Measurements from ENCODE around the gene GPX2.

The GPX2 gene

GRCh38 chr14:64940336-64940910 lies 2.1 kb downstream of the GPX2 start:
- DNase-seq (ENCODE audit: low read depth in 4 of 4, low spot score in 1 of 4), result no peak

- DNase-seq (ENCODE audit: low read depth in 4 of 4, low spot score in 1 of 4), result no peak
Observed at GRCh38 chr14:64939817-64940190, 2.7 kb downstream of the GPX2 start.

DNA sequence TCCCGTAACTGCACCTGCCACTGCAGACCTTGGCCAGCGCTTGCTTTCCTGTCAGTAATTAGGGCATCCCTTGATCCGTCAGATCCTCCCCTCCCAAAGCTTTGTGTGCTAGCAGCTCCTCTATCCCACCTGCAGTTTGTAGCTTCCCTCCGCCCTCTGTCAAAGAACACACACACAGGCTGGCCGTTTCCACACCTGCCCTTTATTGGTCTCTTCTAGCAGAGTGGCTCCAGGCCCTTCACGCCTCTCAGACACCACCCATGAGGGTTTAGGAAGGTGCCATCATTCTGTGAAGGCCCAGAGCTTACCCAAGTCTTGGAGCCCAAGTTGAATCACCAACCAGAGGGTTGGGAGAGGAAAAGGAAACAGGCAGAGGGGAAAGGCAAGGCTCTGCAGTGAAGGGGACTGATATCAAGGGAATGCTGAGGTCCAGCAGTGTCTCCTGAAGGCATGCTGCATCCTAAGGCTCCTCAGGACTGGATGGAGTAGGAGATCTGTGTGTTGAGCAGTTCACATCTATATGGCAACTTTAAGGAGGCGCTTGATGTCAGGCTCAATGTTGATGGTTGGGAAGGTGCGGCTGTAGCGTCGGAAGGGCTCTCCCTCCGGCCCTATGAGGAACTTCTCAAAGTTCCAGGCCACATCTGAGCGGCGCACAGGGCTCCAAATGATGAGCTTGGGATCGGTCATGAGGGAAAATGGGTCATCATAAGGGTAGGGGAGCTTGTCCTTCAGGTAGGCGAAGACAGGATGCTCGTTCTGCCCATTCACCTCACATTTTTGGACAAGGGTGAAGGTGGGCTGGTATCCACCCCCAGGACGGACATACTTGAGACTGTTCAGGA lies 3.4 kb downstream of the GPX2 start:
- no peak for DNase-seq (ENCODE audit: low read depth in 4 of 4, low spot score in 1 of 4)

- DNase-seq (ENCODE audit: low read depth in 4 of 4, low spot score in 1 of 4), result no peak
Observed at GRCh38 chr14:64937821-64938193, 4.7 kb downstream of the GPX2 start.

DNA sequence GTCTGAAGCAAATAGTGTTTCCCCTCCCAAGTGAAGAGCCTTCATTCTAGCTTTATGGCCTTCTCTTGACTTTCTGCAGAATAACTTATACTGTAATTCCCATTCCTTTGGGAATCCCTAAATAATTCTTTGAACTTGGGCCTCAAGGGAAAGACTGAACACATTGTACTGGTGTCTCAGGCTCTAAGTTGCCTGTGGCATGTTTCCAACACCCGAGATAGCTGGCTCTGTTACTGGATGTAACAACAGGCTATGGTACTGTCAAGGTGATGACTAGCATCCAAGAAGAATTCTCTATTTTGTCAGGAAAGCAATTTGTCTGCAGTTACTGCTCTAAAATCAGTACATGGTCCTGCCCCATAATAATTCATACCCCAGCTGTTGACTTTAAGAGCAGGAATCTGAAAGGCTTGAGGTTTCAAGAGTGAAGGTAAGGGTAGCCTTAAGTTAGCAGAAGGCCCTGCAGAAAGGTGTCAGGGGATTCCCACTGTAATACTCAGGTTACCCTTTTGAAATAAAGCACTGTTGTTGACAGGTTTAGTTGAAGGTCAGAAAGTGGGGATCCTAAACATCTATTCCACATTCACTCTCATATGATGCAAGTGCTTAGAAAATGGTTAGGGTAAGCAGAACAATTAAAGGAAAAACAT lies 5.2 kb downstream of the GPX2 start:
- DNase-seq (ENCODE audit: low read depth in 4 of 4, low spot score in 1 of 4), result no peak

DNA sequence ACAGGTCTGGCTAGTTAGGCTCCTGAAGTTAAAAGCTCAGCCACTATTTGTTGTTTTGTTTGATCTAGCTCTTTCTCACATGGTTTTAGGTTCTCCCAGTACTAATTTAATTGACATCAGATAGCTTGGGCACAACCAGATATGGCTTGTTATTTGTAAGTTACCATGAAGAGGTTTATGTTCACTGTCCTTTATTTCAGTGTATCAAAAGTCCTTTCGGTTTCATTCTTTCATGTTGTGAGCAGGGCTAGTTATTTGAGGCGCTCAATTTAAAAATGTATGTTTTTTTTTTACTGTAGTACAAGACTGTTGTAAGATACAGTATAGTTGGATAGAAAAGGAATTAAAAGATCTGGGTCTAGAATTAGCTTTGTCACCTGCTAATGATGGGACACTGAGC lies 7.0 kb downstream of the GPX2 start:
- no peak for DNase-seq (ENCODE audit: low read depth in 4 of 4, low spot score in 1 of 4)

DNA sequence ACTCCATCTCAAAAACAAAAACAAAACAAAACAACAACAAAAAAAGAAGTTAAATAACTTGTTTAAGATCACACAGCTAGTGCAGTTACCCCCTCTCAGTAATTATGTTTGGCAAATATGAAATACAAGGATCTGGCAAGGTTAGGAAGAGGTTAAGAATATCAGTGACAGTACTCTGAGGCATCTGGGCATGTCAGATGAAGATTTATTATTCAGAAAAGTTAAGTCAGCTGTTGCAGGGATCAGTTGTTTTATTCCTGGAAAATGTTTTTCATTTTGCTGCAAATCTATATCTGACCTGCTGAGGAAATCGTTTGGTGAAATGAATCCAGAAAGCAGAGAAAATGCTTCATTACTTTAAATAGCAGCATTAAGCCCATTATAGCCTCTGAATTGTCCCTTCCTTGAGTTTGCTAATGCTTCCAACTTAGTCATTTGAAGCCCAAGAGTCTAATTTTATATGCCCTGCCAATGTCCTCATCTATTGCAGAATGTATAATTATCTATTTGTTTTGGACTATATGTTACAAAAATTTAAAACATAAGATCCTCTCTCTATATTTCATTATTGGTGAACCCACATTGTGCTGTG lies 8.1 kb downstream of the GPX2 start:
- no peak for DNase-seq (ENCODE audit: low read depth in 4 of 4, low spot score in 1 of 4)

DNA sequence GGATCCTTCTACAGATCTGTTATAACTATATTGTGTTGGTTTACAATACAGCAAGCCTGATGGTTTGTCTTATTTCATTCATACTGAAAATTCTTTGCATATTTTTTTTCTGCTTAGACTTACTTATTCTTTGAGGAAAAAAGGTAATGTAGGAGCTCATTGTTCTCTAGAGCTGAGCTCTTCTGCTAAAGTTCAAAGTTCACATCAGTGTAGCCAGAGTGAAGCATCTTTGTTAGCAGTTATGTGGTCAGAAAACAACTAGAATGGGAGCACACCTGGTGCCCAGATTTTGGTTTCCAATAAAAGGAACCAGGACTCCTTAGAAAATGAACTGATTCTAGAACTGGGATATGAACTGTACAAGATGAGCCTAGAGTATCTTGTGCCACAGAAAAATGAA lies 10.3 kb downstream of the GPX2 start:
- DNase-seq (ENCODE audit: low read depth in 4 of 4, low spot score in 1 of 4), result no peak

- no peak for DNase-seq (ENCODE audit: low read depth in 4 of 4, low spot score in 1 of 4)
Observed at GRCh38 chr14:64931123-64931522, 11.4 kb downstream of the GPX2 start.

DNA sequence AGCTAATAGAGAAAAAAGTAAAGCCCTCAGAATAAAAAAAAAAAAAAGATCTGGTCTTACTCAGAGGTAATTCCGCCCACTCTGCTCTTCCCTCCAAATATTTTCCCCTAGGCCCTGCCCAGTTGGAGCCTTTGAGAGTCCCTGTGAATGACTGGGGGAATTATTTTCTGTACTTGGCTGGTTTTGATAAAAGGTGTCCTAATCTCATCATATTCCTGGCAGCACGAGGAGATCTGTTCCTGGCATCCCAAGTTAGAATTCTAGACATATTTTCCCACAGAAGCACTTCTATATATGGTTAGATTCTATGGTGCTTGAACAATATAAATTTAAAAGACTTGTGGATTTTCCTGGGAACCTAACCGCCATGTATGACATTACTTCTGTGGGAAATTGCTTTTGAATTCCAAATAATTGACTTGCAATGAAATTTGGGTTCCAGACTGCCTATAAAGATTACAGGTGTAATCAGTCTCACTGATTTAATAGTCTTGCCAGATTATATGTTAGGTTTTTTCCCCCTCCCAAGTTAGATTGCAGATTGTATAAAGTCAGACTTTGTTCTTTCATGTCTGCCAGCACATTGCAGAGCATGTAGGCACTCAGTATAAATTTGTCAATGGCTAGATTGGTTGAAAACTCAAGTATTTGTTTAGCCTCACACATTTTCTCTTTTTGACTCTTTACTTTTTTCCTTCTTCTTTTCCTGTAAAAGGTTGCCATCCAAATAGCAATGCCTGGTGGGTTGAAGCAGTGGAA lies 12.3 kb downstream of the GPX2 start:
- no peak for DNase-seq (ENCODE audit: low read depth in 4 of 4, low spot score in 1 of 4)

- DNase-seq (ENCODE audit: low read depth in 4 of 4, low spot score in 1 of 4), result no peak
Observed at GRCh38 chr14:64929014-64929359, 13.6 kb downstream of the GPX2 start.

- DNase-seq (ENCODE audit: low read depth in 4 of 4, low spot score in 1 of 4), result no peak
Observed at GRCh38 chr14:64928239-64929013, 14.1 kb downstream of the GPX2 start.

- DNase-seq (ENCODE audit: low read depth in 4 of 4, low spot score in 1 of 4), result no peak
Observed at GRCh38 chr14:64927031-64927430, 15.5 kb downstream of the GPX2 start.

DNA sequence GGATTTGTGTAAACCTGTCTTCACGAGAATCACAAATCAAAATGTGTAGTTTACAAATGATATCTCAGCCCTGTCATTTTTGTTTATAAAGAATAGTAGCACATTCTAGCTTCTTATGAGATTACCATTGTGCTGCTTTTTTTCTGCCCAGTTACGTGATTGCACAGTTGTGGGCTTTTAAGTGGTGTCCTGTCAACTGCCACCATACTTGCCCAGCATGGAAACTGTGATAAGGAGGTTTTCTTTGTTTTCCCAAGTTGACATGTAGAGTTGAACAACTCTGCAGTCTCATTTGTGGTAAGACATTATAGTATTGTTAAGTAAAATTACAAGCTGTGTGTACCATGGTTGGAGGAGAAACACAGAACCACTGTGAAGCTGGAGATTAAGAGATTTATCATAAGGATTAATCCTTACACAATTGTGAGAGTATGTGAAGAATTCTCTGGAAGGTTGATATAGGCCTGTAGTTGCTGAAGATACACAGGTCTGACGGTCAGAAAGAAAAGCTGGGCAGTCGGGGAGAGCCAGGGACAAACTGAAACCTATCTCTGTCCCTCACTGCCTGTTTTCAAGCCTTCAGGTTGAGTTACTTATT lies 16.0 kb downstream of the GPX2 start:
- no peak for DNase-seq (ENCODE audit: low read depth in 4 of 4, low spot score in 1 of 4)

- DNase-seq (ENCODE audit: low read depth in 4 of 4, low spot score in 1 of 4), result no peak
Observed at GRCh38 chr14:64923015-64923414, 19.5 kb downstream of the GPX2 start.

GRCh38 chr14:64920465-64920864 lies 22.1 kb downstream of the GPX2 start:
- no peak for DNase-seq (ENCODE audit: low read depth in 4 of 4, low spot score in 1 of 4)

DNA sequence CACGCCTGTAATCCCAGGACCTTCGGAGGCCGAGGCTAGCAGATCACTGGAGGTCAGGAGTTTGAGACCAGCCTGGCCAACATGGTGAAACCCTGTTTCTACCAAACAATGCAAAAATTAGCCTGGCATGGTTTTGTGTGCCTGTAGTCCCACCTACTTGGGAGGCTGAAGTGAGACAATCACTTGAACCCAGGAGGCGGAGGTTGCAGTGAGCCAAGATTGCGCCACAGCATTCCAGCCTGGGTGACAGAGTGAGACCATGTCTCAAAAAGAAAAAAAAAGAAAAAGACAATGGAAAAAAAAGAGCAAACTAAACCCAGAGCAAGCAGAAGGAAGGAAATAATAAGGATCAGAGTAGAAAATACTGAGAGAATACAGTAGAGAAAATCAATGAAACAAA lies 22.9 kb downstream of the GPX2 start:
- DNase-seq (ENCODE audit: low read depth in 4 of 4, low spot score in 1 of 4), result no peak

GRCh38 chr14:64919215-64919614 lies 23.3 kb downstream of the GPX2 start:
- DNase-seq (ENCODE audit: low read depth in 4 of 4, low spot score in 1 of 4), result no peak

DNA sequence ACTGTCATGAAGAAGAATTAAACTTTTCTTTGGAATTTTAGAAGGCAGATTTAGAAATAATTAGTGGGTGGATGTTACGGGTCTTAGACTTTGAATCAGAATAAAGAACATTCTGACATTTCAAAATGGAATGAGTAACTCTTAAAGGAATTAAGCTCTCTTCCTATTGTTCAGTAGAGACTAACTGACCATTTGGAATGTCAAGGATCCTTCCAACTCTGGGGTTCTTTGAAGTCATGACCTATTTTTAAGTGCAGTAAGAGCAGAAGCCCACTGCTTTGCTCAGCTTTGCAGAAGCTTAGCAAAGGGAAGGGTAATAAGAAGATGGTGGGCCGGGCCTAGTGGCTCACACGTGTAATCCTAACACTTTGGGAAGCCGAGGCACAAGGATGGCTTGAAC lies 24.3 kb downstream of the GPX2 start:
- DNase-seq (ENCODE audit: low read depth in 4 of 4, low spot score in 1 of 4), result no peak

DNA sequence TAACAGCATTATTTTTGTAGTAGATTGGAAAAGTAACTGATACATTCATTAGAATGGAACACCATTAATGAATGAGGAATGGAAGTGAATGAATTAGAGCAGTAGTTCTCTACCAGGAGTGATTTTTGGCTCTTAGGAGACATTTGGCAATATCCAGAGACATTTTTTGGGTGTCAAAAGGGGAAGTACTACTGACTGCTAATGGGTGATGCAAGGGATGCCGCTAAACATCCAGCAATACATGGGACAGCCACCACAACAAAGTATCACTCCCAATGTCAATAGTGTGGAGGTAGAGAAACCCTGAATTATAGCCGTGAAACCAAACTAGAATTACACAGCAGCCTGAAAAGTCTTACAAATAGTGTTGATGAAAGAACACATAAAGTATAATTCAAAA lies 26.7 kb downstream of the GPX2 start:
- no peak for DNase-seq (ENCODE audit: low read depth in 4 of 4, low spot score in 1 of 4)

Data from stimulated activated CD4-positive, alpha-beta T cell treated with anti-CD3 and anti-CD28 coated beads, Interleukin-1b, Interleukin-23, amount 100 ng/mL, for 24 hours (primary cell).